Retina (tissue), 1 donor: Measurements from ENCODE around the gene RBP5.
"Not testable (repeated sequence)": the region's sequence is repeated elsewhere in the genome, so short reads cannot be mapped to it uniquely, and the experiment has no call there.

Experiments used
- DNase-seq: peaks from one replicate; pipeline ENCODE4 v3.0.0-alpha.2; 2016

RBP5 gene

GRCh38 chr12:7121324-7121723 is 7.4 kb downstream of the RBP5 start:
- DNase-seq, result no peak

- no peak for DNase-seq
Observed at GRCh38 chr12:7120166-7120565, 8.5 kb downstream of the RBP5 start.

GRCh38 chr12:7118881-7119280 is 9.8 kb downstream of the RBP5 start:
- DNase-seq, result no peak

- DNase-seq, result no peak
Observed at GRCh38 chr12:7117670-7118069, 11.0 kb downstream of the RBP5 start.

- no peak for DNase-seq
Observed at GRCh38 chr12:7116916-7117315, 11.8 kb downstream of the RBP5 start.

- DNase-seq, result no peak
Observed at GRCh38 chr12:7116196-7116595, 12.5 kb downstream of the RBP5 start.

GRCh38 chr12:7114851-7115250 is 13.8 kb downstream of the RBP5 start:
- DNase-seq, result no peak

- no peak for DNase-seq
Observed at GRCh38 chr12:7114008-7114407, 14.7 kb downstream of the RBP5 start.

GRCh38 chr12:7113389-7113871 is 15.3 kb downstream of the RBP5 start:
- peak; percentile 59 for DNase-seq

GRCh38 chr12:7112041-7112440 is 16.6 kb downstream of the RBP5 start:
- DNase-seq, result no peak

- DNase-seq, result no peak
Observed at GRCh38 chr12:7110661-7111060, 18.0 kb downstream of the RBP5 start.

- DNase-seq, result no peak
Observed at GRCh38 chr12:7109572-7109920, 19.1 kb downstream of the RBP5 start.

- DNase-seq, result peak; percentile 91
Observed at GRCh38 chr12:7108796-7109571, 19.7 kb downstream of the RBP5 start, which contains the start of gene C1RL. Gene C1RL, minus strand, starts transcription at chr12:7109214. Its CDS starts 34 bp downstream, at chr12:7109180.

GRCh38 chr12:7108003-7108795 is 20.5 kb downstream of the RBP5 start:
- DNase-seq, result peak; percentile 80

GRCh38 chr12:7107636-7108002 is 21.1 kb downstream of the RBP5 start:
- DNase-seq, result no peak

- not testable (repeated sequence) for DNase-seq
Observed at GRCh38 chr12:7107181-7107580, 21.5 kb downstream of the RBP5 start.

- DNase-seq, result no peak
Observed at GRCh38 chr12:7106082-7106481, 22.6 kb downstream of the RBP5 start.

GRCh38 chr12:7103837-7104584 is 24.7 kb downstream of the RBP5 start:
- no peak for DNase-seq

GRCh38 chr12:7102582-7102981 is 26.1 kb downstream of the RBP5 start:
- DNase-seq, result no peak

GRCh38 chr12:7101694-7102131 is 27.0 kb downstream of the RBP5 start:
- DNase-seq, result no peak

GRCh38 chr12:7101047-7101693 is 27.5 kb downstream of the RBP5 start:
- DNase-seq, result no peak

GRCh38 chr12:7100239-7100638 is 28.4 kb downstream of the RBP5 start:
- no peak for DNase-seq
